Suprapubic skin (tissue), 4 donors: Measurements from ENCODE around the gene MYEOV. TPM values are rescaled to one million over a fixed set of nuclear protein-coding genes. Genes with fewer than 3 reads are reported as not detected.

ENCODE experiments used
- DNase-seq, 2 donors: peaks; one replicate each; pipeline ENCODE4 v3.0.0-alpha.2; 2019; ENCODE audit warnings: low spot score in 2 of 2
- H3K27ac ChIP-seq: fragments of 200-600 bp; sonication (generic); one replicate; pipeline ENCODE4 v1.5.1; 2019
- H3K27me3 ChIP-seq: fragments of 200-600 bp; sonication (generic); one replicate; pipeline ENCODE4 v1.5.1; 2019
- H3K36me3 ChIP-seq: fragments of 200-600 bp; sonication (generic); one replicate; pipeline ENCODE4 v1.5.1; 2019
- H3K4me1 ChIP-seq: fragments of 200-600 bp; sonication (generic); one replicate; pipeline ENCODE4 v1.5.1; 2019
- H3K4me3 ChIP-seq: fragments of 200-600 bp; sonication (generic); one replicate; pipeline ENCODE4 v1.5.1; 2019; ENCODE audit warnings: mild to moderate bottlenecking
- H3K9me3 ChIP-seq: fragments of 200-600 bp; sonication (generic); one replicate; pipeline ENCODE4 v1.5.1; 2019
- EP300 ChIP-seq: sonication (generic); formaldehyde crosslinking; IDR thresholded peaks from one replicate; pipeline ENCODE4 v1.6.1; 2017; ENCODE audit warnings: antibody characterized with exemption
- POLR2A ChIP-seq, 2 donors: fragments of 450-650 bp; IDR thresholded peaks; one replicate each; pipeline ENCODE4 v1.6.1; 2017; ENCODE audit warnings: antibody characterized with exemption in 2 of 2, mild to moderate bottlenecking in 2 of 2, moderate library complexity in 2 of 2
- POLR2AphosphoS5 ChIP-seq, 3 donors: sonication (generic); formaldehyde crosslinking; IDR thresholded peaks; one replicate each; pipeline ENCODE4 v1.6.1; 2017; ENCODE audit warnings: antibody characterized with exemption in 3 of 3
- WGBS: methylation state at CpG from one replicate; pipeline ENCODE4 v1.1.5; 2018; 5-methylcytosine and 5-hydroxymethylcytosine counted together
- total RNA-seq, 4 donors: library from RNA; depleted of rRNA; stranded (reverse); fragments of >200 nt; gene quantifications; one replicate each; pipeline ENCODE4 v1.1.0, GENCODE V29; 2016
- TF ChIP-seq, protein P1 (sequence below), 2 donors: fragments of 200-600 bp in 1 of 2; fragments of 450-650 bp in 1 of 2; sonication (generic) in 1 of 2; IDR thresholded peaks; one replicate each; pipeline ENCODE4 v1.5.1; 2016 to 2019; ENCODE audit warnings: antibody characterized with exemption in 2 of 2, mild to moderate bottlenecking in 1 of 2, moderate library complexity in 1 of 2

MYEOV gene
- total RNA-seq, 4 donors from 2014 or later = 9.9 to 25.6 (median 15.8) TPM

DNA sequence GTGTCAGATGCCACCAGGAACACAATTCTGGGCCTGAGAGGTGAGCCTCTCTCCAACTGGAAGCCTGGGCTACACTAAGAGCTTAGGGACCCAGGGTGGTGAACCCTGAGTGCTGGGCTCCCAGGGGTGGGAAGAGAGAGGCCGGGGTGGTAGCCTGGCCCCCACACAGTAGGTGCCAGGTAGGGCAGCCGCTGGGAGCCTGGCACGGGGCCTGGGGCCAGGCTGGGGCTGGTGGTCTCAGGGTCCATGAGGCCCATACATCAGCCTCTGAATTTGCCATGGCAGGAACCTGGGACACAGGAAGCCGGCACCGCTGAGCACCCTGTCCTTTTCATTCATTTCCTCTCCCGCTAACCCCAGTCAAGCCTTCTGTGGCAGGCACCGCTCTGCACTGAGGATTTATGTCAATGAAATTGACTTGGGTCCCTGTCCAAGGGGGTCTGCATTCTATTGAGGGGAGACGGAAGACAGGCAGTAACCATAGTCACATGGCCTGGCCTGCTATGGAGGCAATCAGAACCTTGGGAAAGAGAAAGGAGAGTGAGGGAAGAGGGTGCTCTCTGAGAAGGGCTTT, 8.6 kb downstream of the MYEOV start:
- H3K9me3 ChIP-seq = no peaks in the 10 kb centered on the region
- peak overlapping the region; percentile 38 for H3K27ac ChIP-seq
- DNase-seq = no peak
- H3K27me3 ChIP-seq = no peaks in the 10 kb centered on the region
- TF ChIP-seq POLR2AphosphoS5 (IDR thresholded peaks at IDR 0.05) = no peak
- TF ChIP-seq, protein P1, sequence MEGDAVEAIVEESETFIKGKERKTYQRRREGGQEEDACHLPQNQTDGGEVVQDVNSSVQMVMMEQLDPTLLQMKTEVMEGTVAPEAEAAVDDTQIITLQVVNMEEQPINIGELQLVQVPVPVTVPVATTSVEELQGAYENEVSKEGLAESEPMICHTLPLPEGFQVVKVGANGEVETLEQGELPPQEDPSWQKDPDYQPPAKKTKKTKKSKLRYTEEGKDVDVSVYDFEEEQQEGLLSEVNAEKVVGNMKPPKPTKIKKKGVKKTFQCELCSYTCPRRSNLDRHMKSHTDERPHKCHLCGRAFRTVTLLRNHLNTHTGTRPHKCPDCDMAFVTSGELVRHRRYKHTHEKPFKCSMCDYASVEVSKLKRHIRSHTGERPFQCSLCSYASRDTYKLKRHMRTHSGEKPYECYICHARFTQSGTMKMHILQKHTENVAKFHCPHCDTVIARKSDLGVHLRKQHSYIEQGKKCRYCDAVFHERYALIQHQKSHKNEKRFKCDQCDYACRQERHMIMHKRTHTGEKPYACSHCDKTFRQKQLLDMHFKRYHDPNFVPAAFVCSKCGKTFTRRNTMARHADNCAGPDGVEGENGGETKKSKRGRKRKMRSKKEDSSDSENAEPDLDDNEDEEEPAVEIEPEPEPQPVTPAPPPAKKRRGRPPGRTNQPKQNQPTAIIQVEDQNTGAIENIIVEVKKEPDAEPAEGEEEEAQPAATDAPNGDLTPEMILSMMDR (IDR thresholded peaks at IDR 0.05) = no peak
- TF ChIP-seq EP300 = no peak
- TF ChIP-seq POLR2A (IDR thresholded peaks at IDR 0.05) = no peak
- no peaks in the 10 kb centered on the region for H3K36me3 ChIP-seq
- H3K4me3 ChIP-seq = no peak overlapping the region
- WGBS = 100% methylated on average over 5 of the region's 8 CpGs
- peaks cover 41% of the 10 kb centered on the region for H3K4me1 ChIP-seq

DNA sequence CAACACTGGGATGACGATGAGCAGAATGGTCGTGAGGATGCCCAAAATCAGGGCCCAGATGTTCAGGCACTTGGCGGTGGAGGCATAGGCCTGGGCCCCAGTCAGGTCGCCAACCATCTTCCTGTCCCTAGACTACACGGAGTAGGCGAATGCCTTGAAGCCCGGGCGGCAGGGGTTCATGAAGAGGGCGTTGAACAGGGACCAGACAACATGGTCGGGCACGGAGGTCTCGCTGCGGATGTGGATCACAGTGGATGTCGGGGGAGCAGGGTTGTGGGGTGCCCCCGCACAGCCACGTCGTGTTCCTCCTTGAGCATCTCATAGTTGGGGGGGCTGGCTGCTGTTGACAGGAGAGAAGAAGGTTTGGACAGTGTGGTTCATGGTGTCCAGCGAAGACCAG, 9.5 kb downstream of the MYEOV start:
- WGBS = 95% methylated on average over 18 of the region's 18 CpGs
- no peak overlapping the region for H3K27ac ChIP-seq
- peak in 1 of 2 donors; percentile 68 for DNase-seq
- no peak overlapping the region for H3K4me3 ChIP-seq
- no peaks in the 10 kb centered on the region for H3K27me3 ChIP-seq
- no peaks in the 10 kb centered on the region for H3K36me3 ChIP-seq
- TF ChIP-seq EP300 (no peak), POLR2AphosphoS5 (IDR thresholded peaks at IDR 0.05) (no peak), POLR2A (IDR thresholded peaks at IDR 0.05) (no peak)
- TF ChIP-seq, protein P1 (IDR thresholded peaks at IDR 0.05) = no peak
- H3K4me1 ChIP-seq = peaks cover 32% of the 10 kb centered on the region
- H3K9me3 ChIP-seq = no peaks in the 10 kb centered on the region

DNA sequence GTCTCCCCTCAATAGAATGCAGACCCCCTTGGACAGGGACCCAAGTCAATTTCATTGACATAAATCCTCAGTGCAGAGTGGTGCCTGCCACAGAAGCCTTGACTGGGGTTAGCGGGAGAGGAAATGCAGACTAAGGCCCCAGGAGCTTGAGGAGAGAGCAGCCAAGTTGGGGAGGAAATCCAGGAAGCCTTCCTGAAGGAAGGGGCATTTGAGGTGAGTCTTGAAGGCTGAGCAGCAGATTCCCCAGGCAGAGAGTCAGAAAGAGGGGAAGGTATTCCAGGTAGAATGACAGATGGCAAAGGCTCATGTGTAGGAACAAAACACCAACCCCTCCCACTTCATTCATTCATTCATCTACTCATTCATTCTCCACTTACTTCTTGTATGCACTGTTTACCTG, 10.3 kb downstream of the MYEOV start:
- no peaks in the 10 kb centered on the region for H3K9me3 ChIP-seq
- TF ChIP-seq EP300 (no peak), POLR2AphosphoS5 (IDR thresholded peaks at IDR 0.05) (no peak), POLR2A (IDR thresholded peaks at IDR 0.05) (no peak)
- TF ChIP-seq, protein P1 (IDR thresholded peaks at IDR 0.05) = no peak
- H3K36me3 ChIP-seq = no peaks in the 10 kb centered on the region
- 86% methylated on average over 1 of the region's 1 CpG for WGBS
- no peak overlapping the region for H3K4me3 ChIP-seq
- no peaks in the 10 kb centered on the region for H3K27me3 ChIP-seq
- H3K4me1 ChIP-seq = peaks cover 23% of the 10 kb centered on the region
- H3K27ac ChIP-seq = no peak overlapping the region
- no peak for DNase-seq

DNA sequence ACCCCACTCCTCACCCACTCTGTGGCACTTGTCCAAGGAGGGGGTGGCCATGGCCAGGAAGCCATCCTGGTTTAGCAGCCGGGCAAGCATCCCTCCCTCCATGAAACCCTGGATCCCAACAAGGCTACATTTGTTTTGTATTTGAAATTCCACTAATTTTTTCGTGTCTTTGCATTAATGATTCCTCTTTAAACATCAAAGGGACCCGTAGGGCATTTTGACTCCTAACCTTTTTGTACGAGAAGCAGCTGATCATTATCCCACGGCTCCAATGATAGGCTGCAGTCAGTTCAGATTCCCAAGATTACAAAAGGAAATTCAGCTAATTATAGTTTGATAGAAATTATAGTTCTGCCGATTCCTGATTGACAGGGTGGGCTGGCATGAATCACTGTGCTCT, 10.7 kb downstream of the MYEOV start:
- WGBS = 56% methylated on average over 6 of the region's 6 CpGs
- peak in 1 of 2 donors; percentile 36 for DNase-seq
- H3K4me1 ChIP-seq = peaks cover 19% of the 10 kb centered on the region
- H3K9me3 ChIP-seq = no peaks in the 10 kb centered on the region
- no peaks in the 10 kb centered on the region for H3K27me3 ChIP-seq
- no peak overlapping the region for H3K4me3 ChIP-seq
- TF ChIP-seq POLR2A (IDR thresholded peaks at IDR 0.05) = no peak
- no peak for TF ChIP-seq EP300
- no peak for TF ChIP-seq POLR2AphosphoS5 (IDR thresholded peaks at IDR 0.05)
- TF ChIP-seq, protein P1 (IDR thresholded peaks at IDR 0.05) = no peak
- no peak overlapping the region for H3K27ac ChIP-seq
- H3K36me3 ChIP-seq = no peaks in the 10 kb centered on the region

DNA sequence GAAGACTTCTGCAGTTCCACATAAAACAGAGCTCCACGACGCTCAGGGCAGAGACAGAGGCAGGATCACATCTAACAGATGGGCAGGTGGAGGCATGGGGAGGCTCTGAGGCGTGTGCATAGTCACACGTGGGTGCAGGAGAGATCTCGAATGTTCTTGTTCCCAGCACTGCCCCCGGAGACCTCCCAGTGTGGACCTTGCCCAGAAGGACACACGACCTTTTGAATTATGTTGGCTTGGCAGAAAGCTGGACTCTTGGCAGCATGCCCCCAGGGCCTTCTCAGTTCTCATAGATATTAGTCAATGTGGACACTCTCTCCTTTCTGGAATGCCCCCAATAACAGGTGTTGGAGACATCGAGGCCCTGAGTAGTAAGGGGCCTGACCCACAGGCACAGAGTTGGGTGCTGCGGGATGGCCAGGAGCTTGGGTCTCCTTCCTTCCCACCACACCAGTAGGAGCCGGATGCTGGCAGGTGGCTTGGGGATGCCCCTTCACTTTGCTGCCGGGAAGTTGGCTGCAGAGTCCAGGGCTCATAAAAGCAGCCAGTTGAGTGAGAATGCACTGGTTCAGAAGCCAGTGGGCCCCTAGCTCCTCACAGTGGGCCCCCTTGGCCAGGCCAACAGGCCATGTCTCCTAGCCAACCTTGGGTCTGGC, 12.1 kb downstream of the MYEOV start:
- WGBS = 78% methylated on average over 11 of the region's 11 CpGs
- DNase-seq = no peak
- TF ChIP-seq EP300 (no peak), POLR2A (IDR thresholded peaks at IDR 0.05) (no peak), POLR2AphosphoS5 (IDR thresholded peaks at IDR 0.05) (no peak)
- TF ChIP-seq, protein P1 (IDR thresholded peaks at IDR 0.05) = no peak

More for the DNA sequence above, 12.1 kb downstream of the MYEOV start:
- no peaks in the 10 kb centered on the region for H3K9me3 ChIP-seq
- H3K27me3 ChIP-seq = no peaks in the 10 kb centered on the region
- H3K27ac ChIP-seq = no peak overlapping the region
- H3K36me3 ChIP-seq = no peaks in the 10 kb centered on the region
- H3K4me3 ChIP-seq = no peak overlapping the region
- H3K4me1 ChIP-seq = peaks cover 14% of the 10 kb centered on the region
